GM18502 (cell line): ENCODE results near the gene ZNF430.

Experiments used
- ATAC-seq: cut with Tn5 transposase; IDR thresholded peaks from one replicate; pipeline ENCODE4 v1.9.1; 2021; ENCODE audit warnings: mild to moderate bottlenecking; ENCODE audit not compliant: unreplicated experiment, poor library complexity

ZNF430 gene

DNA sequence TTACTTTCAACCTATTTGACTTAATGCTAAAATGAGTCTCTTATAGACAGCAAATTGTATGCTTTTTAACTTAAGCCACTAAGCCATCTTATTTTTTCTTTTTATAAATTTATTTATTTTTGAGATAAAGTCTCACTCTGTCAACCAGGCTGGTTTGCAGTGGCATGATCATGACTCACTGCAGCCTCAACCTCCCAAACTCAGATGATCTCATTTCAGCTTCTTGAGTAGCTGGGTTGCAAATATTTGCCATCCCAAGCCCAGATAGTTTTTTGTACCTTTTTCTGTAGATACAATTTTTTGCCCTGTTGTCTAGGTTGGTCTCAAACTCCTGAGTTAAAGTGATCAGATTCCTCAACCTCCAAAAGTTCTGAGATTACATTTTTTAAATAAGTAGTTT, 88.7 kb downstream of the ZNF430 start:
- ATAC-seq: no peak
